SJCRH30 (cell line): ENCODE data around the gene TMEM82. TPM values are rescaled to one million over a fixed set of nuclear protein-coding genes. Genes with fewer than 3 reads are reported as not detected.

ENCODE experiments used
- DNase-seq, 2 experiments: peaks; one replicate each; pipeline ENCODE4 v3.0.0-alpha.2; 2015 to 2020
- H3K27ac ChIP-seq: fragments of 250-450 bp; sonication (Bioruptor Pico); 2 replicates; pipeline ENCODE4 v1.5.1; 2020; ENCODE audit warnings: mild to moderate bottlenecking, moderate library complexity
- H3K27me3 ChIP-seq: fragments of 250-450 bp; sonication (Bioruptor Pico); 2 replicates; pipeline ENCODE4 v1.5.1; 2020; ENCODE audit warnings: mild to moderate bottlenecking, moderate library complexity
- H3K36me3 ChIP-seq: fragments of 250-450 bp; sonication (Bioruptor Pico); 2 replicates; pipeline ENCODE4 v1.5.1; 2020; ENCODE audit warnings: mild to moderate bottlenecking, moderate library complexity
- H3K4me1 ChIP-seq: fragments of 250-450 bp; sonication (Bioruptor Pico); 2 replicates; pipeline ENCODE4 v1.5.1; 2020; ENCODE audit warnings: mild to moderate bottlenecking, moderate library complexity
- H3K4me3 ChIP-seq: fragments of 250-450 bp; sonication (Bioruptor Pico); 2 replicates; pipeline ENCODE4 v1.5.1; 2020; ENCODE audit warnings: mild to moderate bottlenecking, moderate library complexity
- H3K9me3 ChIP-seq: fragments of 250-450 bp; sonication (Bioruptor Pico); replicated peaks from 2 replicates; pipeline ENCODE4 v1.5.1; 2020; ENCODE audit warnings: mild to moderate bottlenecking, moderate library complexity
- total RNA-seq: library from RNA; depleted of rRNA; stranded (reverse); fragments of >200 nt; shearing (Covaris generic); gene quantifications from 2 replicates; pipeline ENCODE4 v1.2.3, GENCODE V29; 2014

The TMEM82 gene
- total RNA-seq, 1 experiment from 2014 or later: not detected

GRCh38 chr1:15765495-15766194 lies 23.3 kb downstream of the TMEM82 start:
- Histone ChIP-seq H3K27me3 (no peaks in the 10 kb centered on the region), H3K36me3 (no peaks in the 10 kb centered on the region), H3K9me3 (no peaks in the 10 kb centered on the region), H3K4me3 (no peak overlapping the region), H3K27ac (no peak overlapping the region), H3K4me1 (peaks cover 7% of the 10 kb centered on the region; the same call in 1 of the 2 replicates)
- no peak for DNase-seq

- Histone ChIP-seq H3K4me3 (no peak overlapping the region), H3K4me1 (no peaks in the 10 kb centered on the region), H3K36me3 (no peaks in the 10 kb centered on the region), H3K9me3 (no peaks in the 10 kb centered on the region), H3K27me3 (no peaks in the 10 kb centered on the region), H3K27ac (no peak overlapping the region)
- DNase-seq: no peak
Observed at GRCh38 chr1:15767941-15768340, 25.6 kb downstream of the TMEM82 start.

GRCh38 chr1:15768388-15768787 lies 26.1 kb downstream of the TMEM82 start:
- no peaks in the 10 kb centered on the region for H3K27me3 ChIP-seq
- no peak overlapping the region for H3K4me3 ChIP-seq
- no peak for DNase-seq
- no peaks in the 10 kb centered on the region for H3K4me1 ChIP-seq
- H3K9me3 ChIP-seq: no peaks in the 10 kb centered on the region
- H3K36me3 ChIP-seq: no peaks in the 10 kb centered on the region
- no peak overlapping the region for H3K27ac ChIP-seq

- H3K27me3 ChIP-seq: no peaks in the 10 kb centered on the region
- H3K4me1 ChIP-seq: no peaks in the 10 kb centered on the region
- H3K4me3 ChIP-seq: no peak overlapping the region
- no peaks in the 10 kb centered on the region for H3K36me3 ChIP-seq
- DNase-seq: no peak
- no peaks in the 10 kb centered on the region for H3K9me3 ChIP-seq
- H3K27ac ChIP-seq: no peak overlapping the region
Observed at GRCh38 chr1:15770313-15770962, 28.1 kb downstream of the TMEM82 start.

GRCh38 chr1:15771836-15772515 lies 29.7 kb downstream of the TMEM82 start:
- no peaks in the 10 kb centered on the region for H3K27me3 ChIP-seq
- no peak overlapping the region for H3K27ac ChIP-seq
- no peak for DNase-seq
- no peaks in the 10 kb centered on the region; the same call in 1 of the 2 replicates for H3K36me3 ChIP-seq
- H3K9me3 ChIP-seq: no peaks in the 10 kb centered on the region
- H3K4me1 ChIP-seq: no peaks in the 10 kb centered on the region
- no peak overlapping the region for H3K4me3 ChIP-seq

- H3K4me1 ChIP-seq: no peaks in the 10 kb centered on the region
- H3K4me3 ChIP-seq: no peak overlapping the region
- H3K36me3 ChIP-seq: no peaks in the 10 kb centered on the region; the same call in 1 of the 2 replicates
- H3K9me3 ChIP-seq: no peaks in the 10 kb centered on the region
- no peaks in the 10 kb centered on the region for H3K27me3 ChIP-seq
- DNase-seq: no peak
- H3K27ac ChIP-seq: no peak overlapping the region
Observed at GRCh38 chr1:15775706-15776105, 33.4 kb downstream of the TMEM82 start.

- no peaks in the 10 kb centered on the region for H3K4me1 ChIP-seq
- H3K36me3 ChIP-seq: no peaks in the 10 kb centered on the region; the same call in 1 of the 2 replicates
- no peaks in the 10 kb centered on the region for H3K9me3 ChIP-seq
- no peaks in the 10 kb centered on the region for H3K27me3 ChIP-seq
- no peak overlapping the region for H3K4me3 ChIP-seq
- no peak for DNase-seq
- no peak overlapping the region for H3K27ac ChIP-seq
Observed at GRCh38 chr1:15777909-15778707, 35.8 kb downstream of the TMEM82 start.

GRCh38 chr1:15785683-15786082 lies 43.4 kb downstream of the TMEM82 start:
- Histone ChIP-seq H3K36me3 (no peaks in the 10 kb centered on the region), H3K4me1 (peaks cover 7% of the 10 kb centered on the region), H3K27ac (no peak overlapping the region), H3K4me3 (no peak overlapping the region), H3K9me3 (no peaks in the 10 kb centered on the region), H3K27me3 (no peaks in the 10 kb centered on the region)
- no peak for DNase-seq

GRCh38 chr1:15786581-15786980 lies 44.3 kb downstream of the TMEM82 start:
- no peak overlapping the region for H3K27ac ChIP-seq
- H3K27me3 ChIP-seq: no peaks in the 10 kb centered on the region
- DNase-seq: no peak
- peaks cover 7% of the 10 kb centered on the region for H3K4me1 ChIP-seq
- no peaks in the 10 kb centered on the region for H3K36me3 ChIP-seq
- H3K9me3 ChIP-seq: no peaks in the 10 kb centered on the region
- H3K4me3 ChIP-seq: no peak overlapping the region

GRCh38 chr1:15788624-15789301 lies 46.5 kb downstream of the TMEM82 start:
- peak; percentile 89 to 93 for DNase-seq

GRCh38 chr1:15796086-15796462 lies 53.8 kb downstream of the TMEM82 start:
- Histone ChIP-seq H3K9me3 (no peaks in the 10 kb centered on the region), H3K4me3 (no peak overlapping the region), H3K27ac (peak overlapping the region; percentile 60), H3K4me1 (peaks cover 49% of the 10 kb centered on the region), H3K36me3 (no peaks in the 10 kb centered on the region), H3K27me3 (no peaks in the 10 kb centered on the region)
- no peak for DNase-seq

More at GRCh38 chr1:15788624-15789301, 46.5 kb downstream of the TMEM82 start:
- Histone ChIP-seq H3K27me3 (no peaks in the 10 kb centered on the region), H3K27ac (peak overlapping the region; percentile 74), H3K4me1 (peaks cover 13% of the 10 kb centered on the region), H3K4me3 (no peak overlapping the region), H3K36me3 (no peaks in the 10 kb centered on the region), H3K9me3 (no peaks in the 10 kb centered on the region)
